ENCODE measurements around the gene INHBC.

Gene INHBC, protein sequence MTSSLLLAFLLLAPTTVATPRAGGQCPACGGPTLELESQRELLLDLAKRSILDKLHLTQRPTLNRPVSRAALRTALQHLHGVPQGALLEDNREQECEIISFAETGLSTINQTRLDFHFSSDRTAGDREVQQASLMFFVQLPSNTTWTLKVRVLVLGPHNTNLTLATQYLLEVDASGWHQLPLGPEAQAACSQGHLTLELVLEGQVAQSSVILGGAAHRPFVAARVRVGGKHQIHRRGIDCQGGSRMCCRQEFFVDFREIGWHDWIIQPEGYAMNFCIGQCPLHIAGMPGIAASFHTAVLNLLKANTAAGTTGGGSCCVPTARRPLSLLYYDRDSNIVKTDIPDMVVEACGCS

DNA sequence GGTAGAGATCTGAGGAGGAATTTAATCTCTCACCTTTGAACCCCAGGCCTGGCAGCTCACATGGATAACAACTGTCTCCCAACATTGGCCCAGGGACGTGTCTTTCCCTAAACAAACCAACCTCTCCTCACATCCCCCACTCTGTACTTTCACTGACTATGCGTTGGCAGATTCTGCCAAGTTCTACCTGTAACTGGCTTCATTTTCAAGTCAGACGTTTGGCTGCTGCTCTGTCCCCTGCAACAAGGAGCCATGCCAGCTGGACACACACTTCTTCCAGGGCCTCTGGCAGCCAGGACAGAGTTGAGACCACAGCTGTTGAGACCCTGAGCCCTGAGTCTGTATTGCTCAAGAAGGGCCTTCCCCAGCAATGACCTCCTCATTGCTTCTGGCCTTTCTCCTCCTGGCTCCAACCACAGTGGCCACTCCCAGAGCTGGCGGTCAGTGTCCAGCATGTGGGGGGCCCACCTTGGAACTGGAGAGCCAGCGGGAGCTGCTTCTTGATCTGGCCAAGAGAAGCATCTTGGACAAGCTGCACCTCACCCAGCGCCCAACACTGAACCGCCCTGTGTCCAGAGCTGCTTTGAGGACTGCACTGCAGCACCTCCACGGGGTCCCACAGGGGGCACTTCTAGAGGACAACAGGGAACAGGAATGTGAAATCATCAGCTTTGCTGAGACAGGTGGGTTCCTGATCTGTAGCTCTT, at the start of gene INHBC:
INHBC (plus strand) TSS at position 268 of the 707 bp plus-strand sequence; CDS start at position 371, 103 bp downstream.
- H3K9me3 ChIP-seq (ENCODE audit: severe bottlenecking) = no peaks in the 10 kb centered on the region
- no peaks in the 10 kb centered on the region for H3K36me3 ChIP-seq
- H3K27me3 ChIP-seq (ENCODE audit: insufficient read depth, low read depth, severe bottlenecking) = no peaks in the 10 kb centered on the region
- TF ChIP-seq, protein P1, sequence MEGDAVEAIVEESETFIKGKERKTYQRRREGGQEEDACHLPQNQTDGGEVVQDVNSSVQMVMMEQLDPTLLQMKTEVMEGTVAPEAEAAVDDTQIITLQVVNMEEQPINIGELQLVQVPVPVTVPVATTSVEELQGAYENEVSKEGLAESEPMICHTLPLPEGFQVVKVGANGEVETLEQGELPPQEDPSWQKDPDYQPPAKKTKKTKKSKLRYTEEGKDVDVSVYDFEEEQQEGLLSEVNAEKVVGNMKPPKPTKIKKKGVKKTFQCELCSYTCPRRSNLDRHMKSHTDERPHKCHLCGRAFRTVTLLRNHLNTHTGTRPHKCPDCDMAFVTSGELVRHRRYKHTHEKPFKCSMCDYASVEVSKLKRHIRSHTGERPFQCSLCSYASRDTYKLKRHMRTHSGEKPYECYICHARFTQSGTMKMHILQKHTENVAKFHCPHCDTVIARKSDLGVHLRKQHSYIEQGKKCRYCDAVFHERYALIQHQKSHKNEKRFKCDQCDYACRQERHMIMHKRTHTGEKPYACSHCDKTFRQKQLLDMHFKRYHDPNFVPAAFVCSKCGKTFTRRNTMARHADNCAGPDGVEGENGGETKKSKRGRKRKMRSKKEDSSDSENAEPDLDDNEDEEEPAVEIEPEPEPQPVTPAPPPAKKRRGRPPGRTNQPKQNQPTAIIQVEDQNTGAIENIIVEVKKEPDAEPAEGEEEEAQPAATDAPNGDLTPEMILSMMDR (IDR thresholded peaks at IDR 0.05; ENCODE audit: low read depth, low read length) = no peak
- no peak for DNase-seq
- H3K27ac ChIP-seq = no peak within 1 kb of the TSS
- no peak within 1 kb of the TSS for H3K4me3 ChIP-seq (ENCODE audit: low read depth, low read length)

DNA sequence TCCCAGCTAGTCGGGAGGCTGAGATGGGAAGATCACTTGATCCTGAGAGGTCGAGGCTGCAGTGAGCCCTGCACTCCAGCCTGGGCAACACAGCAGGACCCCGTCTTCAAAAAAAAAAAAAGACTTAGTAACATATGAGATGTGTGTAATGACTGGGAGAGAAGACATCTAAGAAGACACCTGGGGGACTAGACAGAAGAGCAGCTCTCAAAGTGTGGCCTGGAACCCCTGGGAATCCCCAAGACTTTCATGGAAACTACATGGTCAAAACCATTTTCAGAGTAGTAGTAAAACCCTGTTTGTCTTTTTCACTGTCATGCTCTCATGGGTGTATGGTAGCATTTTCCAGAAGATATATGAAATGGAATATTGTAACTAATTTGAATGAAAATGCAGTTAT, 49.0 kb upstream of the INHBC start:
- Histone ChIP-seq H3K9me3 (ENCODE audit: severe bottlenecking) (no peaks in the 10 kb centered on the region), H3K27me3 (ENCODE audit: insufficient read depth, low read depth, severe bottlenecking) (no peaks in the 10 kb centered on the region), H3K36me3 (no peaks in the 10 kb centered on the region; the same call in 1 of the 2 replicates), H3K4me3 (ENCODE audit: low read depth, low read length) (no peak overlapping the region), H3K27ac (no peak overlapping the region)
- DNase-seq = no peak
- TF ChIP-seq, protein P1 (IDR thresholded peaks at IDR 0.05; ENCODE audit: low read depth, low read length) = no peak

DNA sequence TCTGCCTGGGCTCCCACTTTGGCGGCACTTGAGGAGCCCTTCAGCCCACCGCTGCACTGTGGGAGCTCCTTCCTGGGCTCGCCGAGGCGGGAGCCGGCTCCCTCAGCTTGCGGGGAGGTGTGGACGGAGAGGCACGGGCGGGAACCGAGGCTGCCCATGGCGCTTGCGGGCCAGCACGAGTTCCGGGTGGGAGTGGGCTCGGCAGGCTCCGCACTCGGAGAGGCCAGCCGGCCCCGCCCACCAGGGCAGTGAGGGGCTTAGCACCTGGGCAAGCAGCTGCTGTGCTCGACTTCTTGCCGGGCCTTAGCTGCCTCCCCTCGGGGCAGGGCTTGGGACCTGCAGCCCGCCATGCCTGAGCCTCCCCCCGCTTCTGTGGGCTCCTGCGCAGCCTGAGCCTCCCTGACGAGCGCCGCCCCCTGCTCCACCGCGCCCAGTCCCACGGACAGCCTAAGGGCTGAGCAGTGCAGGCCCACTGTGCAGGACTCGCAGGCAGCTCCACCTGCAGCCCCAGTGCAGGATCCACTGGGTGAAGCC, 48.3 kb upstream of the INHBC start:
- Histone ChIP-seq H3K27ac (no peak overlapping the region), H3K4me3 (ENCODE audit: low read depth, low read length) (no peak overlapping the region)

DNA sequence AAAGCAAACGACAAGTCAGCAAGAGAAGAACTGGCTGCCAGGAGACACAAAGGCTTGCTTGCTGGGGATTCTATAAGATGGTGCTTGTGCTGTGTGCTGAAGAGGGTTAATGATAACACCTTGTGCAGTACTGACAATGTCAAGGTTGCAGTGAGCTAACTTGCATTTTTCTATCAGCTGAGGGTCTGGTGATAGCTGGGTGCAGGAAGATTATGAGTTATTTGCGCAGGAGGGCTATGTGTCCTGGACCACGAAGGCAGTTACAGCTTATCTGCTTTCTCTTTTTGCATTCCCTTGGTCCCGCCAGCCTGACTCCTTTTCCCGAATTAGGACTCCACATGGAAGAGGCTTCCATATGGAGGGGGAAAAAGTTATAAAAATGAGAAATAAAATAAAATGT, 46.2 kb upstream of the INHBC start:
- TF ChIP-seq, protein P1 (IDR thresholded peaks at IDR 0.05; ENCODE audit: low read depth, low read length) = no peak
- no peak for DNase-seq
- Histone ChIP-seq H3K9me3 (ENCODE audit: severe bottlenecking) (no peaks in the 10 kb centered on the region), H3K36me3 (peaks cover 4% of the 10 kb centered on the region), H3K27ac (no peak overlapping the region), H3K4me3 (ENCODE audit: low read depth, low read length) (no peak overlapping the region), H3K27me3 (ENCODE audit: insufficient read depth, low read depth, severe bottlenecking) (no peaks in the 10 kb centered on the region)

More for the DNA sequence above, 48.3 kb upstream of the INHBC start:
- no peaks in the 10 kb centered on the region for H3K9me3 ChIP-seq (ENCODE audit: severe bottlenecking)
- H3K36me3 ChIP-seq = no peaks in the 10 kb centered on the region; the same call in 1 of the 2 replicates
- no peak for DNase-seq
- TF ChIP-seq, protein P1 (IDR thresholded peaks at IDR 0.05; ENCODE audit: low read depth, low read length) = no peak
- no peaks in the 10 kb centered on the region for H3K27me3 ChIP-seq (ENCODE audit: insufficient read depth, low read depth, severe bottlenecking)

DNA sequence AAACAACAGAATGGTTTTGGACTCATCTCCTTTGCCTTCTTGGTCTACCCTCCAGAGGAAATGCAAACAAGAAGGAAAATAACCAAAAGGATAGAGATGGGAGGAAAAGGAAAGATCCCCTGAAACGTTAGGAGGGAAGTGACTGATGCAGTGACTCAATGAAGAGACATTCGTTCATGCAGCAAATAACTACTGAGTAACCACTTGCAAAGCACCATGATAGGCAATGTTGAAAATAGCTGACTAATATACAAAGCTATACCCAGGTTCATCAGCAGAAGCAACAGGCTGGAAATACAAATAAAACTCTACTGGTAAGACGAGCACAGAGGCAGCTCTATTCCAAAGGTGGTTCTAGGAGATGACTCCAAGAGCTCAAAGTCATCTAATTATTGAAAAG, 45.6 kb upstream of the INHBC start:
- Histone ChIP-seq H3K27me3 (ENCODE audit: insufficient read depth, low read depth, severe bottlenecking) (no peaks in the 10 kb centered on the region), H3K4me3 (ENCODE audit: low read depth, low read length) (no peak overlapping the region), H3K27ac (no peak overlapping the region), H3K36me3 (peaks cover 7% of the 10 kb centered on the region), H3K9me3 (ENCODE audit: severe bottlenecking) (no peaks in the 10 kb centered on the region)
- TF ChIP-seq, protein P1 (IDR thresholded peaks at IDR 0.05; ENCODE audit: low read depth, low read length) = no peak
- no peak for DNase-seq
